Measurements from ENCODE around the gene SHOC2.

DNA sequence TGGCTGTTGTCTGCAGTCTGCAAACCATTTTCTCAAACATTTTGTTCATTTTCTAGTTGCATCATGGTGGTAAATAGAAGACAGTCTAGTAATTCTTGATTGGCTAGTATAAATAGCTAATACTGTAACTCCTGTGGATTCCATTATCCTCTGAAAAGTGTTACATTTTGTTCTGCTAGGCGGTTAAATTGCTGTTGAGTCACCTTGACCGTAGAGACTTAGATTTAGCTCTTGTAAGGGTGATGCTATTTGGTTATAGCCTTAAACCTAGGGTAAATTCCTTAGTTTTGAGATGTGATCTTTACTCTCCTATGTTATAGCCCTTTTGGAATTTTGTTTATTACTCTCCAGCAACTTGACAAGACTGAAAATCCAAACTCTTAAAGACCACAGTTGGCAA, 58.8 kb downstream of the SHOC2 start:
- TF ChIP-seq, protein P1, sequence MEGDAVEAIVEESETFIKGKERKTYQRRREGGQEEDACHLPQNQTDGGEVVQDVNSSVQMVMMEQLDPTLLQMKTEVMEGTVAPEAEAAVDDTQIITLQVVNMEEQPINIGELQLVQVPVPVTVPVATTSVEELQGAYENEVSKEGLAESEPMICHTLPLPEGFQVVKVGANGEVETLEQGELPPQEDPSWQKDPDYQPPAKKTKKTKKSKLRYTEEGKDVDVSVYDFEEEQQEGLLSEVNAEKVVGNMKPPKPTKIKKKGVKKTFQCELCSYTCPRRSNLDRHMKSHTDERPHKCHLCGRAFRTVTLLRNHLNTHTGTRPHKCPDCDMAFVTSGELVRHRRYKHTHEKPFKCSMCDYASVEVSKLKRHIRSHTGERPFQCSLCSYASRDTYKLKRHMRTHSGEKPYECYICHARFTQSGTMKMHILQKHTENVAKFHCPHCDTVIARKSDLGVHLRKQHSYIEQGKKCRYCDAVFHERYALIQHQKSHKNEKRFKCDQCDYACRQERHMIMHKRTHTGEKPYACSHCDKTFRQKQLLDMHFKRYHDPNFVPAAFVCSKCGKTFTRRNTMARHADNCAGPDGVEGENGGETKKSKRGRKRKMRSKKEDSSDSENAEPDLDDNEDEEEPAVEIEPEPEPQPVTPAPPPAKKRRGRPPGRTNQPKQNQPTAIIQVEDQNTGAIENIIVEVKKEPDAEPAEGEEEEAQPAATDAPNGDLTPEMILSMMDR (conservative IDR thresholded peaks at IDR 0.05 in 1 of 2, IDR thresholded peaks at IDR 0.05 in 1 of 2; ENCODE audit: low read depth in 1 of 2, low read length in 2 of 2), result no peak
- TF ChIP-seq EZH2 (IDR thresholded peaks at IDR 0.05; ENCODE audit: low read length, missing control alignments), result no peak
